ENCODE results near the gene DND1. TPM values are rescaled to one million over a fixed set of nuclear protein-coding genes. Genes with fewer than 3 reads are reported as not detected.

DND1 gene
- total RNA-seq, 1 experiment from 2014 or later, result 1.8 TPM

- CTCF ChIA-PET, result interaction anchor here (0.6 kb wide), 2 partner anchors 9 to 342 kb away, joined by 3 to 6 read pairs; partner anchors contain the start of genes HARS1 and HARS2
Measured at GRCh38 chr5:140700177-140701144, 27.1 kb upstream of the DND1 start, which contains the start of gene ZMAT2. Gene ZMAT2 (plus strand): TSS chr5:140700447. CDS start chr5:140700461, 14 bp downstream.

More at GRCh38 chr5:140700177-140701144, 27.1 kb upstream of the DND1 start, which contains the start of gene ZMAT2:
- BruUV-seq (replicated peaks), result TSS peak; percentile 29
- in situ Hi-C loops (cut with HindIII; ENCODE audit: low pct_unique_long_range_greater_than_20kb, low sequenced_read_pairs) (no loop called here), intact Hi-C loops (cut with micrococcal nuclease; ENCODE audit: unreplicated experiment) (no loop called here)
- peak; percentile 97 for DNase-seq (ENCODE audit: low read depth, low spot score)
- Histone ChIP-seq H3K36me3 (ENCODE audit: control insufficient read depth, insufficient read depth, low read length) (peaks cover 62% of the 10 kb centered on the region), H3K4me1 (ENCODE audit: control insufficient read depth, insufficient read depth, low read length) (peaks cover 10% of the 10 kb centered on the region), H3K4me3 (ENCODE audit: low read depth in 2 of 2, low read length in 2 of 2) (peak within 1 kb of the TSS; percentile 82 to 92), H3K27me3 (ENCODE audit: control insufficient read depth, insufficient read depth, low read length) (no peaks in the 10 kb centered on the region), H3K27ac (ENCODE audit: low read length) (peak within 1 kb of the TSS; percentile 95), H3K9me3 (ENCODE audit: control insufficient read depth, insufficient read depth, low read depth, low read length) (no peaks in the 10 kb centered on the region)
- POLR2A ChIA-PET, result interaction anchor here (0.7 to 1.0 kb wide), 2 partner anchors 11 to 18 kb away, joined by 4 read pairs; no protein-coding TSS in a partner anchor
- ATAC-seq, result peak; percentile 99
- no peak; the same call in 1 of the 2 replicates for TF ChIP-seq SIN3A (IDR thresholded peaks at IDR 0.05; ENCODE audit: borderline replicate concordance, insufficient read depth, low read depth, low read length)
- peak; percentile 94 for TF ChIP-seq POLR2AphosphoS5 (IDR thresholded peaks at IDR 0.05; ENCODE audit: low read depth, low read length)
- no peak for TF ChIP-seq CTCF (IDR thresholded peaks at IDR 0.05)
- TF ChIP-seq REST (IDR thresholded peaks at IDR 0.05; ENCODE audit: insufficient read depth in 1 of 2, low read depth in 2 of 2, low read length in 1 of 2), result peak in 1 of 2 experiments; percentile 28; a peak in 1 of 4 replicates
- 0 out of 2 replicates have a peak, but pooled peaks have one; percentile 15 for TF ChIP-seq TCF7L2 (IDR thresholded peaks at IDR 0.05; ENCODE audit: low read depth, low read length)
